Measurements from ENCODE around the gene IL19. TPM values are rescaled to one million over a fixed set of nuclear protein-coding genes. Genes with fewer than 3 reads are reported as not detected.

IL19 gene
- total RNA-seq, 1 donor from 2014 or later: not detected

DNA sequence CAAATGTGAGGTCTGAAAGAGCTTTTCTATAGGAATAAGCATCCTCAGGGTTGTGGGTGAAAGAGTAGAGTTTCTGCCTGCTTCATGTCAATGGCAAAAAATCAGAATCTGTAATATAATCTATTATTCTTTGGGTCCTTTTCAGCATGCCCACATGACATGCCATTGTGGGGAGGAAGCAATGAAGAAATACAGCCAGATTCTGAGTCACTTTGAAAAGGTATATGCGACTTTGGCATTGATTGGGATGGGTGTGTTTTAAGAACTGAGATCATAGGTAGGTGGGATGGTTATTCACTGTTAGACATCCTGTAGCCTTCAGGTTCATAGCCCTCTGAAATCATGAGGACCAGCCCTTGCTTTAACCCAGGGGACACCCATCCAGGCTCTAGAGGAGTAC lies 96.7 kb downstream of the IL19 start:
- TF ChIP-seq, protein P1, sequence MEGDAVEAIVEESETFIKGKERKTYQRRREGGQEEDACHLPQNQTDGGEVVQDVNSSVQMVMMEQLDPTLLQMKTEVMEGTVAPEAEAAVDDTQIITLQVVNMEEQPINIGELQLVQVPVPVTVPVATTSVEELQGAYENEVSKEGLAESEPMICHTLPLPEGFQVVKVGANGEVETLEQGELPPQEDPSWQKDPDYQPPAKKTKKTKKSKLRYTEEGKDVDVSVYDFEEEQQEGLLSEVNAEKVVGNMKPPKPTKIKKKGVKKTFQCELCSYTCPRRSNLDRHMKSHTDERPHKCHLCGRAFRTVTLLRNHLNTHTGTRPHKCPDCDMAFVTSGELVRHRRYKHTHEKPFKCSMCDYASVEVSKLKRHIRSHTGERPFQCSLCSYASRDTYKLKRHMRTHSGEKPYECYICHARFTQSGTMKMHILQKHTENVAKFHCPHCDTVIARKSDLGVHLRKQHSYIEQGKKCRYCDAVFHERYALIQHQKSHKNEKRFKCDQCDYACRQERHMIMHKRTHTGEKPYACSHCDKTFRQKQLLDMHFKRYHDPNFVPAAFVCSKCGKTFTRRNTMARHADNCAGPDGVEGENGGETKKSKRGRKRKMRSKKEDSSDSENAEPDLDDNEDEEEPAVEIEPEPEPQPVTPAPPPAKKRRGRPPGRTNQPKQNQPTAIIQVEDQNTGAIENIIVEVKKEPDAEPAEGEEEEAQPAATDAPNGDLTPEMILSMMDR (IDR thresholded peaks at IDR 0.05): no peak
- intact Hi-C loops (cut with DNase I): no loop called here
- H3K27me3 ChIP-seq: no peaks in the 10 kb centered on the region

DNA sequence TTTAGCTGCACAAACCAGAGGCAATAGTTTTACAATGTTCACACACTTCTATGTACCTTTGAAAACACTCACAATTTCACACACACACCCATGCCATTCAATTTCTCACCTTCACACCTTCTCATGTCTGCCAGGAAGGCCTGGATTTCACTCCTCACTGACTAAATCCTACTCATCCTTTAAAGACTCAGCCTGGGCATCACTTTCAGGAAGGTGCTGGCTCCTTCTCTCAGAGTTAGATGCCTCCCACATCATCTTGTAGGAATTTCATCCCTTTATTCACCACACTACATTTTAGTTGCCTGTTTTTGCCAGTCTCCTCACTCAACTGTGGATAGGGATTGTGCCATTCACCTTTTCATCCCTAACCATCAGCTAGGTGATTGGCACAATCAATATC lies 97.1 kb downstream of the IL19 start:
- intact Hi-C loops (cut with DNase I): no loop called here
- no peak overlapping the region for H3K27ac ChIP-seq
- H3K4me3 ChIP-seq: no peak overlapping the region

More for the DNA sequence above, 96.7 kb downstream of the IL19 start:
- Histone ChIP-seq H3K4me3 (no peak overlapping the region), H3K4me1 (no peaks in the 10 kb centered on the region), H3K9me3 (no peaks in the 10 kb centered on the region), H3K27ac (no peak overlapping the region), H3K36me3 (no peaks in the 10 kb centered on the region)
- DNase-seq (ENCODE audit: low spot score in 2 of 2): no peak

DNA sequence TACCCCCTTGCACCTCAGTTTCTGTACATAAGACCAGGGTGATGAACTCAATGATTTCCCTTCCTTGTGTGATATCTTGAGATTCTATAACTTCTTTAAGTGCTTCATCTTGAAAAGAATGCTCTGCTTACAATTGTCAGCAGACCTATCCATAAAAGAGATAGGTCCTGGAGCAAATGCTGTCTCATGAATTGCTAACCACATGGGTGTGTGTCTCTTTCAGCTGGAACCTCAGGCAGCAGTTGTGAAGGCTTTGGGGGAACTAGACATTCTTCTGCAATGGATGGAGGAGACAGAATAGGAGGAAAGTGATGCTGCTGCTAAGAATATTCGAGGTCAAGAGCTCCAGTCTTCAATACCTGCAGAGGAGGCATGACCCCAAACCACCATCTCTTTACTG lies 97.7 kb downstream of the IL19 start:
- intact Hi-C loops (cut with DNase I): no loop called here
- H3K27me3 ChIP-seq: no peaks in the 10 kb centered on the region
- H3K4me3 ChIP-seq: no peak overlapping the region
- no peak overlapping the region for H3K27ac ChIP-seq
- no peak for DNase-seq (ENCODE audit: low spot score in 2 of 2)
- TF ChIP-seq, protein P1 (IDR thresholded peaks at IDR 0.05): no peak
- H3K4me1 ChIP-seq: no peaks in the 10 kb centered on the region
- no peaks in the 10 kb centered on the region for H3K9me3 ChIP-seq
- H3K36me3 ChIP-seq: no peaks in the 10 kb centered on the region

More for the DNA sequence above, 97.1 kb downstream of the IL19 start:
- Histone ChIP-seq H3K27me3 (no peaks in the 10 kb centered on the region), H3K4me1 (no peaks in the 10 kb centered on the region), H3K36me3 (no peaks in the 10 kb centered on the region), H3K9me3 (no peaks in the 10 kb centered on the region)
- TF ChIP-seq, protein P1 (IDR thresholded peaks at IDR 0.05): no peak
- DNase-seq (ENCODE audit: low spot score in 2 of 2): no peak

DNA sequence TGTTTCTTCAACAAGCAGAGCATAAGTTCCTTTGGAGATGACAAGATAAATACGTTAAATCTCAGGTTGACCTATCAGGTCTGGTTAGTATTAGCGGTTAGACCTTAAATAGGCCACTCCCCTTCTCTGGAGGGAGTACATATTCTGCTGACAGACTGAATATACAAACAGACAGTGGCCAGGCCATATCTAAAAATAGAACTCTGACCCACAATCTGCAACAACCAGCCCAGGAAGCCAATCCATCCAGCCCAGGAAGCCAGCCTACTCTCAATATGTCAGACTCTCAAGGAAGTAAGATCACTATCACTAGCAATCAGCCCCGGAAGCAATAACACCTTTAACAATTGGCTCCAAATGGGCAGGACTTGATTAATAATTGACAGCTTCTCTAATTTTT lies 101.6 kb downstream of the IL19 start:
- TF ChIP-seq, protein P1 (IDR thresholded peaks at IDR 0.05): no peak
- Histone ChIP-seq H3K36me3 (no peaks in the 10 kb centered on the region), H3K9me3 (no peaks in the 10 kb centered on the region), H3K27me3 (no peaks in the 10 kb centered on the region), H3K4me1 (no peaks in the 10 kb centered on the region), H3K4me3 (no peak overlapping the region), H3K27ac (no peak overlapping the region)
- intact Hi-C loops (cut with DNase I): no loop called here
- no peak for DNase-seq (ENCODE audit: low spot score in 2 of 2)

DNA sequence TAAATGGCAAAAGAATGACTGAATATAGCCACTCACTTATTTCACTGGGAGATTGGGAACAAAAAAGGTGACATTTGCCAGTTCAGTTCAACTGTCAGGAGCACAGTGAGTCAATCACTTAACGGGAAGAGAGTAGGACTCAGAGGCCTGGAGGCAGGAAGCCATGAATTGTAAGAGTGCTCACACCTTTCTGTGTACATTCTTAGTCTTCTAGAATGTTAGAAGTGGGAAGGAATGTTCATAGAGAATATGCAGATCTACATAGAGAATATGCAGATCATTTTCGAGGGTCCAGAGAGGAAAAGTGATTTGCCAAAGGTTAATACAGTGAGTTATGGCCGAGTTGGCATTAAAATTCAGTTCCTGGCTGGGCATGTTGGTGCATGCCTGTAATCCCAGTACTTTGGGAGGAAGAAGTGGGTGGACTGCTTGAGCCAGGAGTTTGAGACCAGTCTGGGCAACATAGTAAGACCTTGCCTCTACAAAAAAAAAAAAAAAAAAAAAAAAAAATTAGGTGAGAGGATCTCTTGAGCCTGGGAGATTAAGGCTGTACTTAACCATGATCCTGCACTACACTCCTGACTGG lies 103.1 kb downstream of the IL19 start:
- intact Hi-C loops (cut with DNase I): no loop called here
- no peak overlapping the region for H3K27ac ChIP-seq
- no peaks in the 10 kb centered on the region for H3K4me1 ChIP-seq
- no peaks in the 10 kb centered on the region for H3K9me3 ChIP-seq
- TF ChIP-seq, protein P1 (IDR thresholded peaks at IDR 0.05): no peak
- DNase-seq (ENCODE audit: low spot score in 2 of 2): no peak
- H3K27me3 ChIP-seq: no peaks in the 10 kb centered on the region
- no peaks in the 10 kb centered on the region for H3K36me3 ChIP-seq
- H3K4me3 ChIP-seq: no peak overlapping the region

Measured in ascending aorta (tissue), 2 donors.